NCI-H748 (cell line): ENCODE data around the gene HAO1.
"Not testable (repeated sequence)": the region's sequence is repeated elsewhere in the genome, so short reads cannot be mapped to it uniquely, and the experiment has no call there.

Experiments
- DNase-seq: peaks from one replicate; lab custom pipeline; 2025; ENCODE audit not compliant: unreplicated experiment; lab: John Stamatoyannopoulos, UW

The HAO1 gene

DNA sequence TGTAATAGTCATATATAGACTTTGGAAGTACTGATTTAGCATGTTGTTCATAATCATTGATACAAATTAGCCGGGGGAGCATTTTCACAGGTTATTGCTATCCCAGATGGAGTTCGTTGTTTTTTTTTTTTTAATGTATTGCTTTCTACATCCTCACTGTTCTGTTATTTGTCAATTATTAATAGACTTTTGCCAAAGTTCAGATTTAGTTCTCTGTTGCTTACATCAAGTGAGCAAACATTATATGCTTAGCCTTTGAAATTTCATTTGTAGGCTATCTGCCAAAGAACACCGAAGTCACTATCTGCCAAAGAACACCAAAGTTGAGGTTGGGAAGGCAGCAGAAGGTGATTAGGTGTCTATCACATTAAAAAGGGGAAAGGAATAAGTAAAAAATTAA is at the start of gene HAO1:
TSS of gene HAO1 (minus strand) at position 118 of the 400 bp plus-strand sequence. CDS start at position 82, 36 bp downstream.
- DNase-seq, result no peak

DNA sequence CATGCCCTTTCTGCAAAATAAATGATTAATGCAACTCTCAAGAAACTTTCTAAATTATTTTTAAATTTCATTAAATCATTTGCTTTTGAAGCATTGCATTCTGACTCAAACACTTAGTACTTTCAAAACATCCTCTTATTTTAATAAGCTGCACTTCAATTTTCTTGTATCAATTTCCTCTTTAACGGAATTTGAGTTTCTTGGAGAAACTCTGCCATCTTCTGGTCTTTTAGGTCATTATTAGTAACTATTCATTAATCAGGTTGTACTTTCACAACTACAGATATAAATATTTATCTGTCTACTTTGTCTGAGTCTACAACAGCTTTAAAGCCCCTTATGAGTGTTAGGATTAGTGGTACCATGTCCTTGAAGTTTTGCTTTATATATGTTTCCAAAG is 49.1 kb upstream of the HAO1 start:
- no peak for DNase-seq

DNA sequence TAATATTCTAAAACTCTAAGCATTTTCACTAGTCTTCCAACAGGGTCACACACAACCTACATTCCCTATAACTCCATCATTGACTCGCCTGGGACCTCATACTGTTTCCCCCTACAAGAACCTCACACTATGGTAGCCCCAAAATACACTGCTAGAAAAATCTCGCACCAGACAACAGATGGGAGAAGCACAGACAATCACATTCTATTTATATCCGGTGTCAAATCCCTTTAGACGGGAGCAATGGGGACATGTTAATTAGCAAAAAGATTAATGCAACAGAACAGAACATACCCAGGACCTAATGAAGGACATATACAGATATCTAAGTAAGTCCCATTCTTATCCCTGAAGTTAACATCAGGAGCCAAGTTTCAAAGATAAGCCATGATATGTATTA is 45.7 kb upstream of the HAO1 start:
- no peak for DNase-seq

DNA sequence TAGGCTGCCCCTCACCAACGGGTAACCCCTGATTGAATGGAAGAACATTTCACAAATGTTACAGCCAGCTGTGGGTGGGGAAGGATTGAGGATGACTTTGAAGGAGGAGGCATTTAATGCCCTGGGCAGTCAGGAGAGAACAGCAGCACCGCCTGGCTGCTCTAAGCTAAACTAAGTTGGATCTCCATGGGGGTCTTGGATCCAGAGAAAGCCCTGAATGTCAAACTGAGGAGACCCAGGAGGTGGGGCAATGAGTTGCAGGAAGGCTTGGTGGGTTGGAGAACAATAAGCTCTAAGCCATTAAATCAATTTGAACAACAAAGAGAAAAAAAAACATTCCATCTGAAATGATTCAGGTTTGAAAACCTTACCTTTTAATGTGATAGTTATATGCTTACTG is 43.9 kb upstream of the HAO1 start:
- no peak for DNase-seq

DNA sequence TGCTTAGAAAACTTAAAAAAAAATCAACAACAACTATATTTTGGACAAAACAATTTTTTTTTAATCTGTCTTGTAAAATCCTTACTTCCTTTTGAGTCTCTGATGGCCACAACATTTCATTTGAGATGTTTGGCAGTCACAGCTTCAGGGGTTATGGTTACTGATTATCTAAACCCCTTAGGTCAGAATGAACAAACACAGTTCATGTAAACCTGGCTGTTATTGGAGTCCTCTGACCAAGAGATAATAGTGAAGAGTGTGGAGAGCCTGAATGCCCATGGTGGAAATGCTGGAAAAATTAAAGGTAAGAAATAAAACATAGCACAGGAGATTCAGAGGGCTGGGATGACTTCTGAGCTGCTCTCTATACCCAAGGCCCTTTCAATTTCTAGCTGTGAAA is 41.1 kb upstream of the HAO1 start:
- DNase-seq, result no peak

DNA sequence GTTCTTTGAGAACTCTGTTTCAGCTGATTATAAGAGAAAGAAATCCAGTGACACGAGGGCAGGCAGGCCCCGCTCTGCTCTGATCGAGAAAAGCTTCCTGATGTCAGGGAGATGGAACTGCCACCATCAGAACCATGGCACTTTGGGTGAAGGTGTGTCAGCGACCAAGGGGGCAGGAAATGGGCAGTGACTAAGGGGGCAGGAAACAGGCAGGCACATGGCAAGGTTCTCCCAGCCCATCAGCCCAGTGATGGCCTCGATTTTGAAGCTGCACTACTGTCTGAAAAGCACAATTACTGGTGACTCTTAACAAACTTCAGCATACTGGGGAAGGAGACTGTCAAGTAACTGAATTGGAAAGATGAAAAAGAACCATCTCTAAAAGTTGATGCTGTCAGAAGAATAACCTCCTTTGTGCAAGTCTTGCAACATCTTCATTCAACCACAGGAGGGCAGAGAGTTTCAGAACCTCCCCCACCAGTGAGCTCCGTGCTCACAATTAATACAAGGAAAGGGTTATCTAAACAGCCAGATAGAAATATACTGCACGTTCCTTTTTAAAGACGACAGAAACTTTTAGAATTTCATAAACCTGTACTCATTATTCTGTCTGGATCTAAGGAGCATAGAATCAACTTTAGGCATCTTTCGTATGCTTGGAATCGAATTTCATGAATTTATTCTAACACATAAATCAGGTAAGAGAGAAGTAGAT is 40.2 kb upstream of the HAO1 start:
- DNase-seq, result peak; percentile 67

DNA sequence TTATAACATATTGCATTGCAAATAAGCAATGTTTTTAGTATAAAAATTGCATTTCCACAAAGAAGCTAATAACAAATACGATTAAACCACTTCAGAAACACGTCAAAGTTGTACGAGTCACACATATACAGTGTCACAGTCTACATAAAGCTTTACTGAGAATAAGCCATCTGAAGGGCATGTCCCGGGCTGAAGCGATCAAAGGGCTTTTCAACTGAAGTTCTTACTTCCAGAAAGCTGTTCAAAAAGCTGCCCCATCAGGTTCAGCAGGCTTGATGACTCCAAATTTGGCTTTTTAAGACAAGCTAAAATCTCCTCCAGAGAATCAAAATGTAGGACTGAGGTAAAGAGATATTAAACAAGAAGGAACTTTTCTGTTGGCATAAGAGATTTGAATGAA is 37.5 kb upstream of the HAO1 start:
- DNase-seq, result no peak

DNA sequence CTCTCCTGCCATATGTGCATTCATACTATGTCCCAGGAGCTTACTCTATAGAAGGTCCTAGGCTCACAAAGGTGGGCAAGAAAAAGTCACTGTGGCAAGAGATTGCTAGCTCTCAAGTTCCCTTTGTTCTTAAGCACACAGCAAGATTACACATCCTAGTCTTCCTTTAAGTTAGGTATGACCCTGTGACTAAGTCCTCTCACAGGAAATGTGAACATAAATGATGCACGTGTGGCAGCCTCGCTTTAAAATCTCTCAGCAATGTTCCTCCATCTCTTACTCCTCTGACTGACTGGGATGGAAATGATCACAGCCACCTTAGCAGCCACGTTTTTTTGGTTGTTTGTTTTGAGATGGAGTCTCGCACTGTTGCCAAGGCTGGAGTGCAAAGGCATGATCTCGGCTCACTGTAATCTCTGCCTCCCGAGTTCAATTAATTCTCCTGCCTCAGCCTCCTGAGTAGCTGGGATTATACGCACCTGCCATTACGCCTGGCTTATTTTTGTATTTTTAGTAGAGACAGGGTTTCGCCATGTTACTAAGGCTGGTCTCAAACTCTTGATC is 35.7 kb upstream of the HAO1 start:
- DNase-seq, result no peak

DNA sequence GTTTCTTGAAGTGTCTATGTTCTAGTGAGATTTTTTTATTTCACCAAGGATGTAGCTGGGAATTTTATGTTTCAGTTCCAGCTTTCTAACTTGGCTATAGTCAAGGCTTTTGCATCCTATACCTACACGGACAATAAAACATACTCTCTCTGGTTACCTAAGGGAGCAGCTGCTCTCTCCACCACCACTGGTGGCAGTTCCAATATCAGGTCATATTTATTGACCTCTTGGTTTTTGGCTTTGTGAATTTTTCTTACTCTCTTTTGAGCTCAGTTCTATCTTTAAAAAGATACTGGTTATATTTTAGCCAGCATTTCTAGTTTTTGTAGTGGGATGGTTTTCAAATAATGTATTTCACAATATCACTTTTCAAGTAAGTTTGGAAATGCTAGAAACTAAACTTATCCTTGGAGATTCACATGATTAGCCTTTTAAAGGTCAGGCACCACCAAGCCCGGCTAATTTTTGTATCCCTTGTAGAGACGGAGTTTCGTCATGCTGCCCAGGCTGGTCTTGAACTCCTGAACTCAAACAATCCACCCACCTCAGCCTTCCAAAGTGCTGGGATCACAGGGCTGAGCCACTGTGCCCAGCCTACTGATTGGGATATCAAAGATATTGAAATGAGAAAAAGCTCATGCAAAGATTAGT is 34.7 kb upstream of the HAO1 start:
- DNase-seq, result no peak

DNA sequence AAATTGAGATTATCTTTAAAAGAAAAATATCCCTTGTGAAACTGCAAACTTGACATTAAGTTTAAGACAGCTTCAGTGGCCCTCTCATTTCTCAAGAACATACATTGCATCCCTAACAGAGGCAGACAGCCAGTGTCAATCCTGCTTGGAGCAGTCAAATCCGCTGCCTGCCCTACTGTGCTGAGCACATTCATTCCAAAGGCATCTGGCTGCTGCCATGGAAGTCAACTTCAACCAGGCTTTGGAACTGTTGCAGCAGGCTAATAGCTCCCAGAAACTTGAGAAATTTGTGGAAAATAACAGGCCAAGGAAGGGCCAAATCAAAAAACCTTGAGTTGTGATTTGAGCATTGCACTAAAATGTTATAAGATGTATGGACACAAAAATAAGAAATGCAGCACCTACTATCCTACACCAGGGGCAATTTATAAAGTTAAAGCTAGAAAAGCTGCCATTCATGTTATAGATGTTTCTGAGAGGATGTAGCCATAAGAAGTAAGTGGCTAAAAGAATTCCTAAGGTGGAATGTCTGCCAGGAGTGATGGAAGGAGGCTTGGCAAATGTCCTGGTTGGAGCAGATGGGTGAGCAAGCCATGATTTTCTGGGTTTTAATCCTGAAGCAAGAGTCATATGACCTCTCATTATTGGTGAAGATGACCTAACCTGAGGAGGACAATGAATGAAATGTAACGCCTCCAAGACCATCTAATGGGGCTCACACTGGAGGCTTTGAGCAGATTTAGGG is 31.4 kb upstream of the HAO1 start:
- DNase-seq, result no peak

DNA sequence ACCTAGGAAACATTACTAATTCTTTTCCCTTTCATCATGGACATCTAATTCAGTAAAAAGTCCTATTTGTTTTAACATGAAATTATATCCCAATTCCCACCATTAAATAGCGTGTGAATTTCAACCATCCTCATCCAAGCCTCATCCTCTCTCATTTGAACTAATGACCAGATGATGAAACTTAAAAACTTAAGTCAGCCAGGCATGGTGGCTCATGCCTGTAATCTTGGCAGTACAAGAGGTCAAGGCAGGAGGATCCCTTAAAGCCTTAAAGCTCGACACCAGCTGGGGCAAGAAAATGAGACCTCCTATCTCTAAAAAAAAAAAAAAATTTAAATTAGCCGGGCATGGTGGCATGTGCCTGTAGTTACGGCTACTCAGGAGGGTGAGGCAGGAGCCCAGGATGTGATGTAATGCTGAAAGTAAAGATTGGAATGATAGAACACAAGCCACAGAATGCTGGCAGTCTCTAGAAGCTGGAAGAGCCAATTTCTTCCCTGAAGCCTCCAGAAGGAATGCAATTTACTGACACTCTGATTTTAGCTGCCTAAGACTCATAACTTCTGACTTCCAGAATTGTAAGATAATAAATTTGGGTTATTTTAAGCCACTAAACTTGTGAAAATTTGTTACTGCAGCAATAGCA is 27.1 kb upstream of the HAO1 start:
- no peak for DNase-seq

DNA sequence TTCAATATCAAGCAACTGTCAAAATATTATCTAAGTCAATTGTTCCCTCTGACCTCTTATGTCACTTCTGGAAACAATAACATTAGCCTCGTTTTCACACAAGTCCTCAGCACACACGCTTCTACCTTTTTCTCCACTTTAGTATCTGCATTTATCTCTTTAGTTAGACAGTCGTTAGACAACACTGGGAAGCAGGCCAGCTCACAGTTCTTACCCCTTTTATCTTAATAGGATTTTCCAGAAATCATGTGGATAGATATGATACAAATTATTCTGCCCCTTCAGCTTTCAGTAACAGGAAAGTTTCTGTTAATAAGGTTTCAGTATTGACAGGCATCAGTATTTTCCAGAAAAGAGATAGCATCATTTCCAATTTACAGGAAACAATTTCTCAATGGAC is 25.9 kb upstream of the HAO1 start:
- no peak for DNase-seq

DNA sequence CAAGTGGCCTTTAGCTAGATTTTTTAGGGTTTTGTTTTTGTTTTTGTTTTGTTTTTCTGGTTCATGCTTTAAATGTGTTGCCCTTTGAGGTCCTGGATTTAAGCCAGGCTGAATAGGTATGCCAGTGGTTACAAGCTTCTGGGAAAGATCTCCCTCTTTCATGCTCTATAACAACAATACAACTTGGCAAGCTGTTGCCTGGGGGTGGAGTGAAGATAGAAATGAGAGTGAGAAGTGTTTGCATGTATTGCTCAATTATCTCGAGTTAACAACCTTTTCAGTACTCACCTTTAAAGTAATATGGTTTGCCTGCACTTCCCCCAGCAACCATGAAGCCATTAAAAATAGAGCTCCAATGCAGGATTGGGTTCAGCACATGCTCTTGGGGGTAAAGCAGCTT is 19.2 kb upstream of the HAO1 start:
- peak; percentile 37 for DNase-seq

DNA sequence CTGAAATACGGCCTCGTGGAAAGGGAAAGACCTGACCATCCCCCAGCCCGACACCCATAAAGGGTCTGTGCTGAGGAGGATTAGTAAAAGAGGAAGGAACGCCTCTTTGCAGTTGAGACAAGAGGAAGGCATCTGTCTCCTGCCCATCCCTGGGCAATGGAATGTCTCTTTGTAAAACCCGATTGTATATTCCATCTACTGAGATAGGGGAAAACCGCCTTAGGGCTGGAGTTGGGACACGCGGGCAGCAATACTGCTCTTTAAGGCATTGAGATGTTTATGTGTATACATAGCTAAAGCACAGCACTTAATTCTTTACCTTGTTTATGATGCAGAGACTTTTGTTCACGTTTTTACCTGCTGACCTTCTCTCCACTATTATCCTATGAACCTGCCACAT is 16.3 kb upstream of the HAO1 start:
- DNase-seq, result not testable (repeated sequence)

DNA sequence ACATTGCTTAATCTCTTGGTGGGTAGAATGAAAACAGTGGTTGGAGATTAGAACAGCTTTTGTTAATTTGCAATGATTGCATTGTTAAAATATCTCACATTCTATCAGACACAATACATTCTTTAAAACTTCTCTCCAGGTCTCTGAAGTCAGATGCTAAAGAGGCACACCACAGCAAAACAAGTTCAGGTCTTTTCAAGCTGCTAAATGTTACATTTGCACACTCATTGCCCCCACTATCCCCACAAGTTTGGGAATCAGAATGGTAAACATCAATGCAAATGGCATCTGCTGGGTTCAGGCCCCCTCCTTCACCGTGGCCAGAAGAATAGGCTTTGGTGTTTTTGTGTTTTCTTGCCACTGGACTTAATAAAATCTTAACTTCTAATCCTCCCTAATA is 10.1 kb upstream of the HAO1 start:
- DNase-seq, result no peak

DNA sequence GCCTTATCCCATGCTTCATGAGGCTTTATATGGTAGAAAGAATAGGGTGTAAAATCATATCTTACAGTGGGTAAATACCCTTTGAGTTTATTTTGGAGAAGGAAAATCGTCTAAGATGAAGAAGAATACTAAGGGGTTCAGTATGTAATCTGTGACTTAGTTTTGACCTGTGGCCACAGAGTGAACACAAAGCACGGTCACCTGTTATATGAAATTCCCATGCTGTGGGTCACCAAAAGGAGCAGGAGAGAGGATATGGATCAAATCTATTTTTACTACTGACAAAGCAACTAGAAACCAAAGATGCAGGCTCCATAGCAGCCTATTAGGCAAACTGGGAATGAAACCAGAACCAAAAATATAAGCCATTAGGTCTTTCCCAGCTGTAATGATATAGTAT is 3.6 kb upstream of the HAO1 start:
- DNase-seq, result no peak

DNA sequence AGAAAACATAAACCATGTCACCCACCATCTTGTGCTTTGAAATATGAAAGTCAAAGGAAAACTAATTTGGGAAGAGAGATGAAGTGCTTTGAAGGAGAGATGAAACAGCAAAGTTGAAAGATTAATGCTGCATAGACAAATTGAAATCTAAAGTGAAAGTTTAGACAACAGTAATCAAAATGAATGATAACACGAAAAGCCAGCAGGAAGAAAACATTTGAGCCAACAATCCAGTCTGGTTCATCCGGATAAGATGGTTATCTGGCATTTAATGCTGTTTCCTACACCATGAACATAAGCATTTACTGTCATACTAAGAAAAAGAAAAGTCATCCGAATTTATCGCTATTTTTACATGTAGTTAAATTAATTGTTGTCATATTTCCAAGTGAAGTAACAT is 595 bp downstream of the HAO1 start:
- DNase-seq, result no peak

DNA sequence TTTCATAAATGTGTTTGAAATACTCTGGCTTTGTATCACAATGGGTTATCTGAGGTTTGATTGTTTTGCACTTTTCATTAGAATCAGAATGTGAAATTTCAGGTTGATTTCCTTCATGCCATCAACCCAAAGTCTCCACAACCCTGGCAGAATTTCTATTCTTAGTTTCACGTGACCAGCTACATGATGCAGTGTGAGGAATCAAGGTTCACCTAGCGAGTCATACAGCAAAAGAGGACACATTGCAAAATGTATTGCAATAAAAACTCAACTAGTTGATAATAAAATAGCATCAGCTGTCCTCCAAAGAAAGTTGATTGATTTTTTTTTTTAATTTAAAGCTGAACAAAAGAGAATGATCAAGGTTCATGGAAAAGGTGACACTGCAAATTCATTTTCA is 2.2 kb downstream of the HAO1 start:
- DNase-seq, result no peak

DNA sequence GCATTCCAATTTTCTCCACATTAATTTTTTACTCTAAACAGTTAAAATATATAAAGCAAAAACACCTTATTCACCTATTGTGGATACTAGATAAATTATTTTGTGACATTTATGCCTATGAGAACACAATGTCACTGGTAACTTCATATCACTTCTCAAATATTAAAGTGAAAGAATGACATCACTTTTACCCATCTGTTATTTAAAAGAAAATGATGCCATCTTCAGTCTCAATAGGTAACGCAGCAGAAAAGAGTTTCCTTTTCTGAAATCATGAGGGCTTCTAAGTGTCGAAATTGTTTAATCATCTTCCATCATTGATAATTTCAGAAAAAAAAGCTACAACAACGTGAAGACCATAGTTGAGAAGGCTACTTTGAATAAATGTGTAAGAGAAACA is 2.9 kb downstream of the HAO1 start:
- DNase-seq, result no peak

DNA sequence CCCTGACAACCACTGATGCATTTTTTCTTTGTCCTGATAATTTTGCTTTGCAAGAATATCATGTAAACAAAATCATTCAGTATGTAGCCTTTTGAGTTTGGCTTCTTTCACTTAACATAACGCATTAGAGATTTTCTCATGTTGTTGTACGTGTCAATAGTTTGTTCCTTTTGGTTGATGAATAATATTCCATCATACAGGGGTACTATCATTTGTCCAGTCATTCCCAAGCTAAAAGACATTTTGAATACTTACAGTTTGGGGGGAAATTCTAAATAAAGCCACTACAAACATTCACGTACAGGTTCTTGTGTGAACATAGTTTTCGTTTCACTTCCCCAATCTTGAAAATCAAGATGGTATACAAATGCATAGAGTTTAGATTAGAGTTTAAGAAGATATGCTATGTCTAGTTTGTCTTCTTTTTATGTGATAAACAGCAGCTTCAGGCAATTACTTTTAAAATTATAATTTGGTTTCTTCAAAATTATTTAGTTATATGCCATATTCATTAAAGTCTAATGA is 5.2 kb downstream of the HAO1 start:
- DNase-seq, result no peak

DNA sequence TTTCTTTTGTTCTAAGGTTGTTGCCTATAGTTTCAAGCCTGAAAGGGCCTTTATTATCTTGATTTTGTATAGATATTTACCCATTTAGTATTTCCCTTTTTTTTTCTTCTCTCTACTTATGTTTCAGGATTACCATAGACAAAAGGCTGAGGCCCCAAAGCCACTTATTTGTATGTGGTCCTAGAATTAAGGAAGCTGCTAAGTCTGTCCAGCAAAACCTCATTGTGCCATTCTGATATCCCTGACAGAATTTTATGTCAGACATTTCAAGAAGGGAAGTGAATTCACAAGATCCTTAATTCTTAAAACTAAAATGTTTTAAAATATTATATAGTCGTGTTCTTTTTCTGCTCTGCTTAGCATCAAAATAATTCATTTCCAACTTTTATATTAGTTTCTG is 6.9 kb downstream of the HAO1 start:
- DNase-seq, result no peak
